Breast epithelium (tissue), 4 donors: ENCODE data around the gene ELMO1. TPM values are rescaled to one million over a fixed set of nuclear protein-coding genes. Genes with fewer than 3 reads are reported as not detected.

ENCODE experiments used
- DNase-seq, 2 donors: peaks; one replicate each; pipeline ENCODE4 v3.0.0-alpha.2; 2019; ENCODE audit warnings: low spot score in 2 of 2
- H3K27ac ChIP-seq, 2 donors: fragments of 200-600 bp; sonication (generic) in 1 of 2; one replicate each; pipeline ENCODE4 v1.5.1; 2016 to 2019; ENCODE audit warnings: mild to moderate bottlenecking in 1 of 2
- H3K27me3 ChIP-seq, 2 donors: fragments of 200-600 bp; sonication (generic) in 1 of 2; one replicate each; pipeline versions ENCODE4 v1.5.1 to v1.6.0; 2017 to 2019; ENCODE audit warnings: control low read depth in 1 of 2, mild to moderate bottlenecking in 1 of 2
- H3K36me3 ChIP-seq: fragments of 200-600 bp; one replicate; pipeline ENCODE4 v1.5.1; 2019
- H3K4me1 ChIP-seq, 2 donors: fragments of 200-600 bp; sonication (generic); one replicate each; pipeline ENCODE4 v1.5.1; 2016 to 2019; ENCODE audit warnings: control low read depth in 1 of 2
- H3K4me3 ChIP-seq, 3 donors: fragments of 200-600 bp; sonication (generic); 1 replicate in 2 of 3; 2 replicates in 1 of 3; pipeline ENCODE4 v1.5.1; 2016 to 2019; ENCODE audit warnings: mild to moderate bottlenecking in 3 of 3, moderate library complexity in 2 of 3
- H3K9me3 ChIP-seq, 2 donors: fragments of 200-600 bp; sonication (generic) in 1 of 2; one replicate each; pipeline ENCODE4 v1.5.1; 2016 to 2019; ENCODE audit warnings: control low read depth in 1 of 2
- POLR2A ChIP-seq: fragments of 450-650 bp; IDR thresholded peaks from one replicate; pipeline ENCODE4 v1.6.1; 2016; ENCODE audit warnings: antibody characterized with exemption, mild to moderate bottlenecking, moderate library complexity
- POLR2AphosphoS5 ChIP-seq, 3 donors: sonication (generic); formaldehyde crosslinking; IDR thresholded peaks; one replicate each; pipeline ENCODE4 v1.6.1; 2017; ENCODE audit warnings: antibody characterized with exemption in 3 of 3
- intact Hi-C: fragments of 100-400 bp; cut with DNase I; formaldehyde crosslinking; loops from one replicate; pipeline ENCODE4 v1.15.1; 2023; ENCODE audit warnings: low total_unique reads
- total RNA-seq, 3 donors: library from RNA; depleted of rRNA; stranded (reverse); fragments of >200 nt; gene quantifications; one replicate each; pipeline ENCODE4 v1.1.0, GENCODE V29; 2016
- TF ChIP-seq, protein P1 (sequence below), 3 donors: fragments of 450-650 bp; IDR thresholded peaks; one replicate each; pipeline ENCODE4 v1.5.1; 2016 to 2017; ENCODE audit warnings: antibody characterized with exemption in 3 of 3, mild to moderate bottlenecking in 3 of 3, moderate library complexity in 3 of 3

ELMO1 gene
- total RNA-seq, 3 donors from 2014 or later: 49.5 to 110 (median 66.9) TPM

GRCh38 chr7:37349979-37350590 is 98.6 kb downstream of the ELMO1 start:
- Histone ChIP-seq H3K27ac (no peak overlapping the region), H3K36me3 (no peaks in the 10 kb centered on the region), H3K4me1 (no peaks in the 10 kb centered on the region), H3K4me3 (no peak overlapping the region), H3K27me3 (no peaks in the 10 kb centered on the region), H3K9me3 (no peaks in the 10 kb centered on the region)
- intact Hi-C loops: no loop called here
- no peak for DNase-seq
- TF ChIP-seq, protein P1, sequence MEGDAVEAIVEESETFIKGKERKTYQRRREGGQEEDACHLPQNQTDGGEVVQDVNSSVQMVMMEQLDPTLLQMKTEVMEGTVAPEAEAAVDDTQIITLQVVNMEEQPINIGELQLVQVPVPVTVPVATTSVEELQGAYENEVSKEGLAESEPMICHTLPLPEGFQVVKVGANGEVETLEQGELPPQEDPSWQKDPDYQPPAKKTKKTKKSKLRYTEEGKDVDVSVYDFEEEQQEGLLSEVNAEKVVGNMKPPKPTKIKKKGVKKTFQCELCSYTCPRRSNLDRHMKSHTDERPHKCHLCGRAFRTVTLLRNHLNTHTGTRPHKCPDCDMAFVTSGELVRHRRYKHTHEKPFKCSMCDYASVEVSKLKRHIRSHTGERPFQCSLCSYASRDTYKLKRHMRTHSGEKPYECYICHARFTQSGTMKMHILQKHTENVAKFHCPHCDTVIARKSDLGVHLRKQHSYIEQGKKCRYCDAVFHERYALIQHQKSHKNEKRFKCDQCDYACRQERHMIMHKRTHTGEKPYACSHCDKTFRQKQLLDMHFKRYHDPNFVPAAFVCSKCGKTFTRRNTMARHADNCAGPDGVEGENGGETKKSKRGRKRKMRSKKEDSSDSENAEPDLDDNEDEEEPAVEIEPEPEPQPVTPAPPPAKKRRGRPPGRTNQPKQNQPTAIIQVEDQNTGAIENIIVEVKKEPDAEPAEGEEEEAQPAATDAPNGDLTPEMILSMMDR (IDR thresholded peaks at IDR 0.05): no peak
- TF ChIP-seq POLR2AphosphoS5 (IDR thresholded peaks at IDR 0.05) (no peak), POLR2A (no peak)

DNA sequence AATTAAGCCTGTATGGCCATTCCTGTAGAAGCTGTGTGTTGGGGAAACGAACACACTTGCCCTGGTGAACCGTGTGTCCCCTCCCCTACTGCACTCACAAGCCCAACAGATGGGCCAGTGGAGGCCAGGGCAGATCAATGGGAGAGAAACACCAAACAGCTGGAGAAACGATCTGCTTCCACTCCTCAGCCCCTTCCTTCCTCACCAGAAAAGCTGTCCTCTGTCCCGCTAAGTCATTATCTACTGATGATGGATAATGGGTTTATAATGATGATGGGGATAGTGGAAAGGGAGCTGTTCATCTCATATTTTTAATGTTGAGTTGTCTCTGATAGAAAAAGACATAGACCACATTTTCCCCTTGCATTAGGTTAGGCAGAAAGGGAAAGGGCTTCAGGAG is 99.7 kb downstream of the ELMO1 start:
- intact Hi-C loops: no loop called here
- TF ChIP-seq, protein P1 (IDR thresholded peaks at IDR 0.05): no peak
- TF ChIP-seq POLR2AphosphoS5 (IDR thresholded peaks at IDR 0.05) (no peak), POLR2A (no peak)
- Histone ChIP-seq H3K27me3 (no peaks in the 10 kb centered on the region), H3K4me1 (no peaks in the 10 kb centered on the region), H3K9me3 (no peaks in the 10 kb centered on the region), H3K4me3 (no peak overlapping the region), H3K36me3 (no peaks in the 10 kb centered on the region), H3K27ac (no peak overlapping the region)
- DNase-seq: no peak

- no peak overlapping the region for H3K27ac ChIP-seq
- intact Hi-C loops: no loop called here
- no peaks in the 10 kb centered on the region for H3K27me3 ChIP-seq
- H3K4me3 ChIP-seq: no peak overlapping the region
- no peaks in the 10 kb centered on the region for H3K36me3 ChIP-seq
- no peak for TF ChIP-seq POLR2A
- TF ChIP-seq, protein P1 (IDR thresholded peaks at IDR 0.05): no peak
- TF ChIP-seq POLR2AphosphoS5 (IDR thresholded peaks at IDR 0.05): no peak
- H3K4me1 ChIP-seq: no peaks in the 10 kb centered on the region
- no peaks in the 10 kb centered on the region for H3K9me3 ChIP-seq
- DNase-seq: no peak
Observed at GRCh38 chr7:37346761-37347160, 101.9 kb downstream of the ELMO1 start.

DNA sequence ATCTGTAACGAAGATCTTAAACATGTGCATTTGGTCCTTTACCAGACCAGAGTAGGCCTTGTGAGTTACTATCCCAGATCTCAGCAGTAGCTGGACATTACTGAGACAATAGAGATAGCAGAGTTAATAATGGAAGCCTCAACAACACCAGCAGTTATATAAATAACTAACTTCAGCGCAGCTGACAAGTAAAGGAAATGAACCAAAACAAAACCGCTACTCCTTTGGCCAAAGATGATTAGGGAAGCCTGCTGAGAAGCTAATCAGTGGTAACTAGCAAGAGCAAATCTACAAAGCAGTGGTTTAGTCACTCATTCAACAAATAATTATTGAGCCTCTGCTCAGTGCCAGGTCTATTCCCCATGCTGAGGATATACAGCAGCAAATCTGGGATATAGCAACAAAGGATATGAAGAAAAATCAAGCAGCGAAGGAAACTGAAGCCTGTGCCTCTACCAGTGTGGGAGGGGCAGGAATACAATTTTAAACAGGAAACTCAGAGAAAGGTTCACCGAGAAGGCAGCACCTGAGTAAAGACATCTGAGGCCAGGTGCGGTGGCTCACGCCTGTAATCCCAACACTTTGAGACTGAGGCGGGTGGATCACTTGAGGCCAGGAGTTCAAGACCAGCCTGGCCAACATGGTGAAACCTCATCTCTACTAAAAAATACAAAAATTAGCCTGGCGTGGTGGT is 103.6 kb downstream of the ELMO1 start:
- no peak for DNase-seq
- no peak overlapping the region for H3K4me3 ChIP-seq
- no peaks in the 10 kb centered on the region for H3K4me1 ChIP-seq
- no peaks in the 10 kb centered on the region for H3K36me3 ChIP-seq
- H3K27ac ChIP-seq: no peak overlapping the region
- TF ChIP-seq POLR2A: no peak
- TF ChIP-seq, protein P1 (IDR thresholded peaks at IDR 0.05): no peak
- no peak for TF ChIP-seq POLR2AphosphoS5 (IDR thresholded peaks at IDR 0.05)
- intact Hi-C loops: no loop called here
- H3K9me3 ChIP-seq: no peaks in the 10 kb centered on the region
- no peaks in the 10 kb centered on the region for H3K27me3 ChIP-seq

- H3K36me3 ChIP-seq: no peaks in the 10 kb centered on the region
- TF ChIP-seq, protein P1 (IDR thresholded peaks at IDR 0.05): no peak
- TF ChIP-seq POLR2AphosphoS5 (IDR thresholded peaks at IDR 0.05): no peak
- TF ChIP-seq POLR2A: no peak
- no peak for DNase-seq
- peak overlapping the region in 1 of 2 donors; percentile 20 for H3K27ac ChIP-seq
- intact Hi-C loops: no loop called here
- H3K4me3 ChIP-seq: peak overlapping the region; percentile 17 to 22 (median 20)
- H3K4me1 ChIP-seq: no peaks in the 10 kb centered on the region
- no peaks in the 10 kb centered on the region for H3K9me3 ChIP-seq
- no peaks in the 10 kb centered on the region for H3K27me3 ChIP-seq
Observed at GRCh38 chr7:37342688-37343471, 105.8 kb downstream of the ELMO1 start.
